ENCODE data around the gene CALML5.

- TF ChIP-seq SP1 (IDR thresholded peaks at IDR 0.05; ENCODE audit: low read depth) (no peak), RAD21 (IDR thresholded peaks at IDR 0.05; ENCODE audit: low read depth) (no peak), EGR1 (IDR thresholded peaks at IDR 0.05; ENCODE audit: low read depth) (no peak), EZH2 (IDR thresholded peaks at IDR 0.05) (no peak), POLR2A (IDR thresholded peaks at IDR 0.05; ENCODE audit: borderline replicate concordance, extremely low read depth, insufficient read depth, insufficient read length) (no peak), SIN3A (IDR thresholded peaks at IDR 0.05; ENCODE audit: low read depth) (no peak), FOSL1 (IDR thresholded peaks at IDR 0.05; ENCODE audit: low read depth) (no peak), MAX (IDR thresholded peaks at IDR 0.05) (no peak), YY1 (IDR thresholded peaks at IDR 0.05; ENCODE audit: extremely low read depth, insufficient replicate concordance, low read depth, low read length) (no peak)
- TF ChIP-seq, protein P1, sequence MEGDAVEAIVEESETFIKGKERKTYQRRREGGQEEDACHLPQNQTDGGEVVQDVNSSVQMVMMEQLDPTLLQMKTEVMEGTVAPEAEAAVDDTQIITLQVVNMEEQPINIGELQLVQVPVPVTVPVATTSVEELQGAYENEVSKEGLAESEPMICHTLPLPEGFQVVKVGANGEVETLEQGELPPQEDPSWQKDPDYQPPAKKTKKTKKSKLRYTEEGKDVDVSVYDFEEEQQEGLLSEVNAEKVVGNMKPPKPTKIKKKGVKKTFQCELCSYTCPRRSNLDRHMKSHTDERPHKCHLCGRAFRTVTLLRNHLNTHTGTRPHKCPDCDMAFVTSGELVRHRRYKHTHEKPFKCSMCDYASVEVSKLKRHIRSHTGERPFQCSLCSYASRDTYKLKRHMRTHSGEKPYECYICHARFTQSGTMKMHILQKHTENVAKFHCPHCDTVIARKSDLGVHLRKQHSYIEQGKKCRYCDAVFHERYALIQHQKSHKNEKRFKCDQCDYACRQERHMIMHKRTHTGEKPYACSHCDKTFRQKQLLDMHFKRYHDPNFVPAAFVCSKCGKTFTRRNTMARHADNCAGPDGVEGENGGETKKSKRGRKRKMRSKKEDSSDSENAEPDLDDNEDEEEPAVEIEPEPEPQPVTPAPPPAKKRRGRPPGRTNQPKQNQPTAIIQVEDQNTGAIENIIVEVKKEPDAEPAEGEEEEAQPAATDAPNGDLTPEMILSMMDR (IDR thresholded peaks at IDR 0.05 in 2 of 3, conservative IDR thresholded peaks at IDR 0.05 in 1 of 3; ENCODE audit: borderline replicate concordance in 1 of 3, insufficient read depth in 1 of 3, low read depth in 2 of 3, low read length in 2 of 3), result no peak
These were observed 6.3 kb downstream of the CALML5 start for GRCh38 chr10:5492929-5493576.

Data from HCT116 (cell line).